K562 (cell line): ENCODE measurements around the gene CARD11. TPM values are rescaled to one million over a fixed set of nuclear protein-coding genes. Genes with fewer than 3 reads are reported as not detected.

Experiments
- ATAC-seq: fragments of 200-7000 bp; cut with Tn5 transposase; 3 replicates; pipeline ENCODE4 v1.9.1; 2020; ENCODE audit warnings: moderate library complexity
- BruUV-seq: library from RNA; stranded (reverse); fragments of 400-500 nt; replicated peaks from 2 replicates; lab custom pipeline; 2021; lab: Mats Ljungman, UMichigan
- CTCF ChIA-PET: fragments of 300-600 bp; formaldehyde crosslinking; extraction: SDS; loops from one replicate; lab custom pipeline; 2021; ENCODE audit warnings: low intra/inter-chr PET ratio; lab: Yijun Ruan, JAX
- POLR2A ChIA-PET: fragments of 300-600, 350-650 bp; sonication (Branson Sonifier 250); formaldehyde crosslinking; extraction: SDS; loops from one replicate; lab custom pipeline; 2021; ENCODE audit warnings: antibody characterized with exemption, inconsistent platforms; lab: Yijun Ruan, JAX
- DNase-seq, 4 experiments: peaks; one replicate each; pipeline versions ENCODE4 v3.0.0 to v3.0.0-alpha.2; 2011 to 2018; ENCODE audit warnings: low spot score in 3 of 4, mixed read lengths in 3 of 4; ENCODE audit errors: extremely low read depth in 1 of 4
- FAIRE-seq: peaks from 2 replicates; lab custom pipeline; 2011; peaks lifted over from hg19 to GRCh38; lab: Jason Lieb, UNC
- H2AFZ ChIP-seq: 2 replicates; pipeline ENCODE4 v1.6.0; 2011; ENCODE audit warnings: low read depth, low read length, control low read depth, inconsistent platforms
- H3K27ac ChIP-seq: fragments of 200-600 bp; 3 replicates; pipeline ENCODE4 v1.8.0; 2011; ENCODE audit warnings: low read depth, mild to moderate bottlenecking, control low read depth, inconsistent platforms, low read length, moderate library complexity, mixed read lengths; ENCODE audit errors: extremely low read depth
- H3K27me3 ChIP-seq, 2 experiments: fragments of 300-600 bp in 1 of 2; 2 replicates in 1 of 2; 3 replicates in 1 of 2; pipeline versions ENCODE4 v1.6.0 to v1.8.0; 2011; ENCODE audit warnings: inconsistent platforms in 2 of 2, low read length in 2 of 2, mild to moderate bottlenecking in 1 of 2, mixed read lengths in 1 of 2, moderate library complexity in 1 of 2; ENCODE audit not compliant: control insufficient read depth in 2 of 2, insufficient read depth in 2 of 2
- H3K36me3 ChIP-seq: fragments of 300-600 bp; 3 replicates; pipeline ENCODE4 v1.8.0; 2011; ENCODE audit warnings: mild to moderate bottlenecking, low read length, inconsistent platforms; ENCODE audit not compliant: control insufficient read depth, insufficient read depth
- H3K4me1 ChIP-seq, 2 experiments: fragments of 200-600 bp in 1 of 2; replicated peaks in 1 of 2; 2 replicates in 1 of 2; 3 replicates in 1 of 2; pipeline versions ENCODE4 v1.5.1 to v1.8.0; 2011; ENCODE audit warnings: inconsistent platforms in 2 of 2, low read length in 2 of 2, mild to moderate bottlenecking in 1 of 2, mixed read lengths in 1 of 2, moderate library complexity in 1 of 2; ENCODE audit not compliant: control insufficient read depth in 2 of 2, insufficient read depth in 2 of 2
- H3K4me2 ChIP-seq: 2 replicates; pipeline ENCODE4 v1.6.1; 2011; ENCODE audit warnings: low read length, control low read depth, inconsistent platforms, mixed read lengths; ENCODE audit not compliant: insufficient read depth
- H3K4me3 ChIP-seq: fragments of 200-600 bp; sonication (generic), shearing (Covaris generic); 2 replicates; pipeline ENCODE4 v1.5.1; 2016; ENCODE audit warnings: control low read depth, inconsistent platforms
- H3K79me2 ChIP-seq: fragments of 200-600 bp; 3 replicates; pipeline ENCODE4 v1.8.0; 2011; ENCODE audit warnings: low read length, inconsistent platforms; ENCODE audit not compliant: control insufficient read depth, insufficient read depth
- H3K9ac ChIP-seq, 2 experiments: 2 replicates each; pipeline versions ENCODE4 v1.6.0 to v1.6.1; 2011; ENCODE audit warnings: low read depth in 2 of 2, low read length in 2 of 2, control low read depth in 1 of 2, inconsistent platforms in 1 of 2, mild to moderate bottlenecking in 1 of 2, mixed read lengths in 1 of 2; ENCODE audit not compliant: insufficient read depth in 1 of 2
- H3K9me1 ChIP-seq: one replicate; pipeline ENCODE4 v1.6.0; 2011; ENCODE audit warnings: inconsistent platforms, mild to moderate bottlenecking, low read length, moderate library complexity; ENCODE audit not compliant: control insufficient read depth, insufficient read depth
- H3K9me3 ChIP-seq: replicated peaks from 2 replicates; pipeline ENCODE4 v1.5.1; 2011; ENCODE audit warnings: low read depth, low read length, inconsistent platforms; ENCODE audit not compliant: control insufficient read depth, insufficient read depth
- H4K20me1 ChIP-seq: replicated peaks from 2 replicates; pipeline ENCODE4 v1.6.1; 2011; ENCODE audit warnings: low read length, inconsistent platforms, mixed read lengths; ENCODE audit not compliant: control insufficient read depth, insufficient read depth
- ARID2 ChIP-seq: fragments of 450-650 bp; IDR thresholded peaks from 2 replicates; pipeline ENCODE4 v1.6.1; 2017; ENCODE audit warnings: antibody characterized with exemption, mild to moderate bottlenecking
- KLF6 ChIP-seq: fragments of 250-450 bp; sonication (Bioruptor Pico); IDR thresholded peaks from 2 replicates; pipeline ENCODE4 v1.4.0; 2020; ENCODE audit warnings: mild to moderate bottlenecking, moderate library complexity, borderline replicate concordance
- L3MBTL2 ChIP-seq: fragments of 450-650 bp; IDR thresholded peaks from 2 replicates; pipeline ENCODE4 v1.6.1; 2016; ENCODE audit warnings: mild to moderate bottlenecking, moderate library complexity
- MYNN ChIP-seq, 2 experiments: sonication (generic); formaldehyde crosslinking in 1 of 2; IDR thresholded peaks; 2 replicates each; pipeline versions ENCODE4 v1.5.0 to v1.6.1; 2016 to 2020; ENCODE audit warnings: antibody characterized with exemption in 1 of 2, missing genetic modification reagents in 1 of 2
- NR2F6 ChIP-seq: fragments of 450-650 bp; formaldehyde crosslinking; IDR thresholded peaks from 2 replicates; pipeline ENCODE4 v1.4.0; 2020; ENCODE audit warnings: mild to moderate bottlenecking
- WGBS: fragments of 100-300 bp; shearing (Covaris generic); methylation state at CpG from one replicate; pipeline ENCODE4 v1.1.6; 2016; ENCODE audit warnings: low coverage, mixed read lengths; ENCODE audit not compliant: insufficient coverage; ENCODE audit errors: missing lambda C conversion rate; 5-methylcytosine and 5-hydroxymethylcytosine counted together
- in situ Hi-C: fragments of 300-500 bp; cut with MboI; formaldehyde crosslinking; loops from 4 replicates; pipeline ENCODE4 v1.15.0; 2018; ENCODE audit warnings: inconsistent platforms, mixed read lengths
- intact Hi-C: fragments of 100-400 bp; cut with micrococcal nuclease; formaldehyde crosslinking; loops from 2 replicates; pipeline ENCODE4 v1.14.2; 2022
- polyA plus RNA-seq, 8 experiments: library from polyadenylated mRNA; depleted of rRNA in 4 of 8; stranded (reverse) in 5 of 8; unstranded in 3 of 8; fragments of >200 nt; fragmentation: Nextera tagmentation in 2 of 8; fragmentation: Illumina TruSeq in 1 of 8; extraction: Ambion mirVana in 2 of 8; extraction: Trizol in 1 of 8; gene quantifications; 2 replicates each; pipeline versions ENCODE4 v1.2.1 to v1.2.3, GENCODE V29; 2011 to 2014; ENCODE audit warnings: inconsistent platforms in 1 of 8, missing spikeins in 1 of 8
- total RNA-seq, 7 experiments: library from RNA; depleted of rRNA in 6 of 7; stranded (reverse); fragments of >200 nt in 6 of 7; fragmentation: Illumina TruSeq in 2 of 7; extraction: Trizol in 2 of 7; gene quantifications; 2 replicates each; pipeline versions ENCODE4 v1.2.1 to v1.2.3, GENCODE V29; 2011 to 2021; ENCODE audit warnings: low replicate concordance in 1 of 7
- TF ChIP-seq, protein P1 (sequence below): IDR thresholded peaks from 2 replicates; pipeline ENCODE4 v1.6.1; 2016; ENCODE audit warnings: missing genetic modification characterization, missing compliant biosample characterization
- TF ChIP-seq, protein P2 (sequence below): fragments of 450-650 bp; formaldehyde crosslinking; conservative IDR thresholded peaks from 2 replicates; pipeline ENCODE4 v1.4.0; 2022; ENCODE audit warnings: mild to moderate bottlenecking, missing genetic modification characterization
- TF ChIP-seq, protein P3 (sequence below): fragments of 450-650 bp; IDR thresholded peaks from 2 replicates; pipeline ENCODE4 v1.6.1; 2016
- TF ChIP-seq, protein P4 (sequence below): sonication (generic); formaldehyde crosslinking; IDR thresholded peaks from 2 replicates; pipeline ENCODE4 v1.8.0; 2022; ENCODE audit warnings: missing genetic modification reagents, mild to moderate bottlenecking, moderate library complexity, borderline replicate concordance
- TF ChIP-seq, protein P5 (sequence below): sonication (generic); formaldehyde crosslinking; IDR thresholded peaks from 2 replicates; pipeline ENCODE4 v1.8.0; 2023; ENCODE audit warnings: missing genetic modification reagents, mild to moderate bottlenecking, borderline replicate concordance

CARD11 gene
- total and polyA plus RNA-seq, 9 of the 15 experiments (the other 6 are each of a cell fraction or from before 2014, with no cell fraction given): 0.07 to 12.8 (median 5.7) TPM

DNA sequence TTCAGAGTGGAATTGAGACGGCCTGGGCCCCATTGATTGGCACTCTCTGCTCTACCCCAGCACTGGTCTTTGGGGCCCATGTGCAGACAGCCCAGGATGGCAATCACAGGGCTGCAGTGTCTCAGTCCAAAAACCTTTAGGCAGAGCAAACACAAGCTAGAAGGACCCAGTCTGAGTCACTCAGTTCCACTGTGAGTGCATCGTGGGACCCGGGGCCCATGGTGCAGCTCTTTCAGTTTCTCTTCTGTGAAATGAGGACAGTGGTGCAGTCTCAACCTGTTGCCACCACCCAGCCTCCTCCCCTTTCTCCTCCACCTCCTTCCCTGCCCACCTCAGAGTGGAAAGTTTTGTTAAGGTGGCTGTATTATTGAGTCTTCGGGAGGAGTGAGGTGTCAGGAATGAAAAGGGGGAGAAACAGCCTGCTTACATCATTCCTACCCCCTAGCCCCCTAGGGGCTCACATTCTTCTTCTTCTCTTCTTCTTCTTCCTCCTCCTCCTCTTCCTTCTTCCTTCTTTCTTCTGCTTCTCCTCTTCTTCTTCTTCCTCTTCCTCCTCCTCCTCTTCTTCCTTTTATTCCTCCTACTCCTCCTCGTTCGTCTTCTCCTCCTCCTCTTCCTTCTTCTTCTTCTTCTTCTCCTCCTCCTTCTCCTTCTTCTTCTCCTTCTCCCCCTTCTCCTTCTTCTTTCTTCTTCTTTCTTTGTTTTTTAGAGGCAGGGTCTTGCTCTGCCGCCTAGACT is 19.5 kb upstream of the CARD11 start:
- Histone ChIP-seq H3K9me1 (no peaks in the 10 kb centered on the region), H3K27ac (no peak overlapping the region), H3K79me2 (no peaks in the 10 kb centered on the region), H3K36me3 (no peaks in the 10 kb centered on the region), H3K9me3 (no peaks in the 10 kb centered on the region), H3K9ac (no peak overlapping the region), H3K4me2 (no peak overlapping the region), H4K20me1 (no peaks in the 10 kb centered on the region), H2AFZ (no peak overlapping the region), H3K4me1 (no peaks in the 10 kb centered on the region), H3K4me3 (no peak overlapping the region), H3K27me3 (peaks cover 3 to 36% of the 10 kb centered on the region in 2 experiments; a peak in 2 of 5 replicates)
- BruUV-seq: no TSS peak
- ChIA-PET POLR2A (no interaction called here), CTCF (no interaction called here)
- in situ Hi-C loops: no loop called here
- no peak for ATAC-seq
- WGBS: 4% methylated on average over 6 of the region's 7 CpGs
- no peak for DNase-seq
- TF ChIP-seq, protein P1, sequence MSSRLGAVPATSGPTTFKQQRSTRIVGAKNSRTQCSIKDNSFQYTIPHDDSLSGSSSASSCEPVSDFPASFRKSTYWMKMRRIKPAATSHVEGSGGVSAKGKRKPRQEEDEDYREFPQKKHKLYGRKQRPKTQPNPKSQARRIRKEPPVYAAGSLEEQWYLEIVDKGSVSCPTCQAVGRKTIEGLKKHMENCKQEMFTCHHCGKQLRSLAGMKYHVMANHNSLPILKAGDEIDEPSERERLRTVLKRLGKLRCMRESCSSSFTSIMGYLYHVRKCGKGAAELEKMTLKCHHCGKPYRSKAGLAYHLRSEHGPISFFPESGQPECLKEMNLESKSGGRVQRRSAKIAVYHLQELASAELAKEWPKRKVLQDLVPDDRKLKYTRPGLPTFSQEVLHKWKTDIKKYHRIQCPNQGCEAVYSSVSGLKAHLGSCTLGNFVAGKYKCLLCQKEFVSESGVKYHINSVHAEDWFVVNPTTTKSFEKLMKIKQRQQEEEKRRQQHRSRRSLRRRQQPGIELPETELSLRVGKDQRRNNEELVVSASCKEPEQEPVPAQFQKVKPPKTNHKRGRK (tag): peak; percentile 95
- TF ChIP-seq, protein P2, sequence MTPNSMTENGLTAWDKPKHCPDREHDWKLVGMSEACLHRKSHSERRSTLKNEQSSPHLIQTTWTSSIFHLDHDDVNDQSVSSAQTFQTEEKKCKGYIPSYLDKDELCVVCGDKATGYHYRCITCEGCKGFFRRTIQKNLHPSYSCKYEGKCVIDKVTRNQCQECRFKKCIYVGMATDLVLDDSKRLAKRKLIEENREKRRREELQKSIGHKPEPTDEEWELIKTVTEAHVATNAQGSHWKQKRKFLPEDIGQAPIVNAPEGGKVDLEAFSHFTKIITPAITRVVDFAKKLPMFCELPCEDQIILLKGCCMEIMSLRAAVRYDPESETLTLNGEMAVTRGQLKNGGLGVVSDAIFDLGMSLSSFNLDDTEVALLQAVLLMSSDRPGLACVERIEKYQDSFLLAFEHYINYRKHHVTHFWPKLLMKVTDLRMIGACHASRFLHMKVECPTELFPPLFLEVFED (CRISPR knock-in tag): 0 out of 2 replicates have a peak, but pooled peaks have one; percentile 9
- TF ChIP-seq MYNN (IDR thresholded peaks at IDR 0.05) (no peak), MYNN (CRISPR knock-in tag; IDR thresholded peaks at IDR 0.05) (no peak), KLF6 (CRISPR knock-in tag) (no peak), ARID2 (no peak), NR2F6 (CRISPR knock-in tag) (no peak), L3MBTL2 (no peak)
- TF ChIP-seq, protein P3, sequence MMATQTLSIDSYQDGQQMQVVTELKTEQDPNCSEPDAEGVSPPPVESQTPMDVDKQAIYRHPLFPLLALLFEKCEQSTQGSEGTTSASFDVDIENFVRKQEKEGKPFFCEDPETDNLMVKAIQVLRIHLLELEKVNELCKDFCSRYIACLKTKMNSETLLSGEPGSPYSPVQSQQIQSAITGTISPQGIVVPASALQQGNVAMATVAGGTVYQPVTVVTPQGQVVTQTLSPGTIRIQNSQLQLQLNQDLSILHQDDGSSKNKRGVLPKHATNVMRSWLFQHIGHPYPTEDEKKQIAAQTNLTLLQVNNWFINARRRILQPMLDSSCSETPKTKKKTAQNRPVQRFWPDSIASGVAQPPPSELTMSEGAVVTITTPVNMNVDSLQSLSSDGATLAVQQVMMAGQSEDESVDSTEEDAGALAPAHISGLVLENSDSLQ: no peak
- TF ChIP-seq, protein P4, sequence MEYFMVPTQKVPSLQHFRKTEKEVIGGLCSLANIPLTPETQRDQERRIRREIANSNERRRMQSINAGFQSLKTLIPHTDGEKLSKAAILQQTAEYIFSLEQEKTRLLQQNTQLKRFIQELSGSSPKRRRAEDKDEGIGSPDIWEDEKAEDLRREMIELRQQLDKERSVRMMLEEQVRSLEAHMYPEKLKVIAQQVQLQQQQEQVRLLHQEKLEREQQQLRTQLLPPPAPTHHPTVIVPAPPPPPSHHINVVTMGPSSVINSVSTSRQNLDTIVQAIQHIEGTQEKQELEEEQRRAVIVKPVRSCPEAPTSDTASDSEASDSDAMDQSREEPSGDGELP (CRISPR knock-in tag): no peak
- TF ChIP-seq, protein P5, sequence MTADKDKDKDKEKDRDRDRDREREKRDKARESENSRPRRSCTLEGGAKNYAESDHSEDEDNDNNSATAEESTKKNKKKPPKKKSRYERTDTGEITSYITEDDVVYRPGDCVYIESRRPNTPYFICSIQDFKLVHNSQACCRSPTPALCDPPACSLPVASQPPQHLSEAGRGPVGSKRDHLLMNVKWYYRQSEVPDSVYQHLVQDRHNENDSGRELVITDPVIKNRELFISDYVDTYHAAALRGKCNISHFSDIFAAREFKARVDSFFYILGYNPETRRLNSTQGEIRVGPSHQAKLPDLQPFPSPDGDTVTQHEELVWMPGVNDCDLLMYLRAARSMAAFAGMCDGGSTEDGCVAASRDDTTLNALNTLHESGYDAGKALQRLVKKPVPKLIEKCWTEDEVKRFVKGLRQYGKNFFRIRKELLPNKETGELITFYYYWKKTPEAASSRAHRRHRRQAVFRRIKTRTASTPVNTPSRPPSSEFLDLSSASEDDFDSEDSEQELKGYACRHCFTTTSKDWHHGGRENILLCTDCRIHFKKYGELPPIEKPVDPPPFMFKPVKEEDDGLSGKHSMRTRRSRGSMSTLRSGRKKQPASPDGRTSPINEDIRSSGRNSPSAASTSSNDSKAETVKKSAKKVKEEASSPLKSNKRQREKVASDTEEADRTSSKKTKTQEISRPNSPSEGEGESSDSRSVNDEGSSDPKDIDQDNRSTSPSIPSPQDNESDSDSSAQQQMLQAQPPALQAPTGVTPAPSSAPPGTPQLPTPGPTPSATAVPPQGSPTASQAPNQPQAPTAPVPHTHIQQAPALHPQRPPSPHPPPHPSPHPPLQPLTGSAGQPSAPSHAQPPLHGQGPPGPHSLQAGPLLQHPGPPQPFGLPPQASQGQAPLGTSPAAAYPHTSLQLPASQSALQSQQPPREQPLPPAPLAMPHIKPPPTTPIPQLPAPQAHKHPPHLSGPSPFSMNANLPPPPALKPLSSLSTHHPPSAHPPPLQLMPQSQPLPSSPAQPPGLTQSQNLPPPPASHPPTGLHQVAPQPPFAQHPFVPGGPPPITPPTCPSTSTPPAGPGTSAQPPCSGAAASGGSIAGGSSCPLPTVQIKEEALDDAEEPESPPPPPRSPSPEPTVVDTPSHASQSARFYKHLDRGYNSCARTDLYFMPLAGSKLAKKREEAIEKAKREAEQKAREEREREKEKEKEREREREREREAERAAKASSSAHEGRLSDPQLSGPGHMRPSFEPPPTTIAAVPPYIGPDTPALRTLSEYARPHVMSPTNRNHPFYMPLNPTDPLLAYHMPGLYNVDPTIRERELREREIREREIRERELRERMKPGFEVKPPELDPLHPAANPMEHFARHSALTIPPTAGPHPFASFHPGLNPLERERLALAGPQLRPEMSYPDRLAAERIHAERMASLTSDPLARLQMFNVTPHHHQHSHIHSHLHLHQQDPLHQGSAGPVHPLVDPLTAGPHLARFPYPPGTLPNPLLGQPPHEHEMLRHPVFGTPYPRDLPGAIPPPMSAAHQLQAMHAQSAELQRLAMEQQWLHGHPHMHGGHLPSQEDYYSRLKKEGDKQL (CRISPR knock-in tag): no peak
- intact Hi-C loops: loop anchor here (10.0 kb wide), 1 partner anchor 198 kb away; no protein-coding TSS in a partner anchor
- no peak for FAIRE-seq
